ENCODE data around the gene BNIPL.
A peak's percentile ranks its signal among the peaks of the same experiment; 100 is the strongest.

The BNIPL gene

GRCh38 chr1:151036356-151036755 is at the start of gene BNIPL:
TSS of gene BNIPL (plus strand) at chr1:151036586. CDS start at chr1:151036726, 140 bp downstream.
- DNase-seq (ENCODE audit: low read depth, low spot score), result no peak

DNA sequence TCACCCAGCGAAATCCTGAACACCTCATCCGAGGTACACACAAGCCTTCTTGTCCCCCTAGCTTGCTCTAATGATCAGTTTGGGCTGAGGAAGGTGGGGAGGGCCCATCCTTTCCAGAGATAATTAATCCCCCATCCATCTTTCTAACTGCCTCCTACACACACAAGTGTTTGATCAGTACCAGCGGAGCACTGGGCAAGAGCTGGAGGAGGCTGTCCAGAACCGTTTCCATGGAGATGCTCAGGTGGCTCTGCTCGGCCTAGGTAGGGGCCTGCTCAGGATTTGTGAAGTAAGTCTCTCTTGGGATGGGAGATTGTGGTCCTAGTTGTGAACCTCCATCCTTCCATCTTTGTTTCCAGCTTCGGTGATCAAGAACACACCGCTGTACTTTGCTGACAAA is 48.5 kb upstream of the BNIPL start:
- no peak for DNase-seq (ENCODE audit: low read depth, low spot score)

DNA sequence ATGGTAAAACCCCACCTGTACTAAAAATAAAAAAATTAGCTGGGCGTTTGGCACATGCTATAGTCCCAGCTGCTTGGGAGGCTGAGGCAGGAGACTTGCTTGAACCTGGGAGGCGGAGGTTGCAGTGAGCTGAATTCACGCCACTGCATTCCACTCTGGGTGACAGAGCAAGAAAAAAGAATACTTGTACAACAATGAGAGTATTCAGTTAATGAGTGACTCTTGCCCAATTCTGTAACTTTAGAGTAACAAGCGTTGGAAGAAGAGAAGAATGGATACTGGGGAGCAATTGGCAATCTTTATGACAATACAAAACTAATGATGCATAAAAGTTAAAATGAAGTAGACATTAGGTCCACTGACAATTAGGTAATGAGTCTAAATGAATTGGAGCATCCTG is 43.8 kb upstream of the BNIPL start:
- no peak for DNase-seq (ENCODE audit: low read depth, low spot score)

- no peak for DNase-seq (ENCODE audit: low read depth, low spot score)
Observed at GRCh38 chr1:150994248-150994647, 42.1 kb upstream of the BNIPL start.

DNA sequence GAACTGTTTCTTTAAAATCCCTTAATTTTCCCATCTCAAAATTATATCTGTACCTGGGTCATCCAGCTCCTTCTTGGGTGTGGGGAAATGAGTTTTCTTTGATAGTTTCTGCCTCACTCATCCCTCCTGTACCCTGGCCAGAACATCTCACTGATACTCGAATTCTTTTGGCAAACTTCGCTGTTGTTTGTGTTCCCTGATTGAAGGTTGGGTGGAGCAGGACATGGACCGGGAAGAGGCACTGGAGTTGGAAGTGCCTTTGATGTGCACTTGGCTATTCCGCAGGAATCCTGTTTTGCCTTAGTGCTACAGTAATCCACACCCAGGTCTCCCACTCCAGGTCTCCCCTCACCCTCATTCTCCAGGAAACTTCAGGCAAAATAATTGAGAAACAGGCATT is 40.9 kb upstream of the BNIPL start:
- no peak for DNase-seq (ENCODE audit: low read depth, low spot score)

DNA sequence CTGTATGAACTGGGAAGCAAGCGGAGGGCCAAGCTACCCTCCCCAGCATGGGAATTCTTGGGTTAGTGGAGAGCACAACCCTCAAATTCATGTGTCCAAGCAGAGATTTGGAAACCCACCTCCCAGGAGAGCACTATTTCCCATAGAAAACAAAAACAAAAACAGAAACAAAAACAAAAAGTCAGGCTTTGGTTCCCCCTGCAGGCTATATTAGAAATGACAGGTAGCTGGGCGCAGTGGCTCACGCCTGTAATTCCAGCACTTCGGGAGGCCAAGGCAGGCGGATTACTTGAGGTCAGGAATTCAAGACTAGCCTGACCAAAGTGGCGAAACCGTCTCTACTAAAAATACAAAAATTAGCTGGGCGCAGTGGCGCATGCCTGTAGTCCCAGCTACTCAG is 40.5 kb upstream of the BNIPL start:
- no peak for DNase-seq (ENCODE audit: low read depth, low spot score)

DNA sequence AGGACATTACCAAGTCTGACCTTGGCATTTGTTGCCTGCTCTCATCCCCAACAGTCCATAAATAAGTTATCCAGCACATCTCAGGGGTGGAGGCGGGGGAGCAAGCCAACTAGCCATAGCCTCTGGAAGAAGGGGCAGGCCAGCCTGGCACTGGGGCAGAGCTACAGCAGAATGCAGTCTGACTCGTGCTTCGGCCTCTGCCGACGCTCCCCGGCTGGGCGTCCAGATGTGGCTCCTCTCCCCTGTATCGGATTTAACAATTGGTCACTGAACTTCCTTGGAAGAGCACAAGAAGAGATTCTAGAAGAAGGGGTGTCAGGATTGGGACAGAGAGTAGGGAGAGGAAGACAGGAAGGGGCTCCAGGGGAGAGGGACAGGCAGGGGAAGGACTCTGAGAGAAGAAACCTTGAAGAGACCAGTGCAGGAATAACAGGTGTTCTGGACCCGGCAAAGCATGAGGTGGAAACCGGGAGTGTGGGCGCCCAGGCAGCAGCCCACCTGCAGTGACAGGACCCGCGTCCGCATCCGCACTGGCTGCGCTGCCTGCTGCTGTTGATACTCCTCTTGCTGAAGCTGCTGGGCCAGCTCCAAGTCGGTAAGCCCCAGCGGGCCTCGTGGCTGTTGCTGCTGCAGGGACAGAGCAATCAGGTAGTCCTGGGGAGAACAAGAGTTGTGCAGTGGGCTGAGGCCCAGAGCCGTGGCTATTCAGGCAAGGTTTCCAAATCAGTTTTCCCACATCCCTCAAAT is 39.1 kb upstream of the BNIPL start:
- no peak for DNase-seq (ENCODE audit: low read depth, low spot score)

GRCh38 chr1:150997949-150998348 is 38.4 kb upstream of the BNIPL start:
- no peak for DNase-seq (ENCODE audit: low read depth, low spot score)

GRCh38 chr1:150999051-150999674 is 37.2 kb upstream of the BNIPL start:
- no peak for DNase-seq (ENCODE audit: low read depth, low spot score)

DNA sequence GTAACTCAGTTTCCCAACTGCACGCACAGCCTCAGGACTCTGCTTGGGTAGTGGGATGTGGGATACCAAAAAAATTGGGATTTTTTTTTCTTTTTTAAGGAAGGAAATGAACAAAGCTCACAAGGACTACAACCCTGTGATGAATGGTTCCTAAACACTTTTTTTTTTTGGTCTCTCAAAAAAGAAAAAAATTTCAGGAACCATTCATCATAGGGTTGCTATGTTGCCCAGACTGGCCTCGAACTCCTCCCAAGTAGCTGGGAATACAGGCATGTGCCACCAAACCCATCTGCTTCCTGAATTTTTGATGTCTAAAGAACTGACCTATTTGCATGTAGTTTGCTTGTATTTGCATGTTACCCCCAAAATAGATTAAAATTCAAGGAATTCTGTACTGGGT is 36.5 kb upstream of the BNIPL start:
- DNase-seq (ENCODE audit: low read depth, low spot score), result no peak

- no peak for DNase-seq (ENCODE audit: low read depth, low spot score)
Observed at GRCh38 chr1:151000408-151000807, 36.0 kb upstream of the BNIPL start.

GRCh38 chr1:151001602-151002001 is 34.8 kb upstream of the BNIPL start:
- DNase-seq (ENCODE audit: low read depth, low spot score), result no peak

GRCh38 chr1:151002051-151002450 is 34.3 kb upstream of the BNIPL start:
- no peak for DNase-seq (ENCODE audit: low read depth, low spot score)

DNA sequence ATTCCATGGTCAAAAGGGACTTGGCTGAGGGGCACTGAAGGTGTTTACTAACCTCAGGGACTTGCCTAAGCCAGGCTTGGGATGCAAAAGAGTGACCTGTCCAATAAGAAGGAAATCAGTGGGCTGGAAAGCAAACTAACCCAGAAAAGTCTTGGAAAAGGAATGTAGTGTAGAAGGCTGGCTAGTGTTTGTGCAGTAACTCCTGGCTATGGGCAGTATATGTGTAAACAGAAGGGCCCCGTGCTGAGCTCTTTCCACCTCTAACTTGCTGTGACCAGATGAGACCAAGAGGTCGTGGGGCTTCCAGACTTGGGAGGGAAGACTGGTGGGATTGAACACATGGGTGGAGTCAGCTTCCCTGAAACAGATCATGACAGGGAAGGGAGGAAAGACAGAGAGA is 33.8 kb upstream of the BNIPL start:
- no peak for DNase-seq (ENCODE audit: low read depth, low spot score)

- no peak for DNase-seq (ENCODE audit: low read depth, low spot score)
Observed at GRCh38 chr1:151003180-151003579, 33.2 kb upstream of the BNIPL start.

- no peak for DNase-seq (ENCODE audit: low read depth, low spot score)
Observed at GRCh38 chr1:151005729-151006319, 30.6 kb upstream of the BNIPL start.

DNA sequence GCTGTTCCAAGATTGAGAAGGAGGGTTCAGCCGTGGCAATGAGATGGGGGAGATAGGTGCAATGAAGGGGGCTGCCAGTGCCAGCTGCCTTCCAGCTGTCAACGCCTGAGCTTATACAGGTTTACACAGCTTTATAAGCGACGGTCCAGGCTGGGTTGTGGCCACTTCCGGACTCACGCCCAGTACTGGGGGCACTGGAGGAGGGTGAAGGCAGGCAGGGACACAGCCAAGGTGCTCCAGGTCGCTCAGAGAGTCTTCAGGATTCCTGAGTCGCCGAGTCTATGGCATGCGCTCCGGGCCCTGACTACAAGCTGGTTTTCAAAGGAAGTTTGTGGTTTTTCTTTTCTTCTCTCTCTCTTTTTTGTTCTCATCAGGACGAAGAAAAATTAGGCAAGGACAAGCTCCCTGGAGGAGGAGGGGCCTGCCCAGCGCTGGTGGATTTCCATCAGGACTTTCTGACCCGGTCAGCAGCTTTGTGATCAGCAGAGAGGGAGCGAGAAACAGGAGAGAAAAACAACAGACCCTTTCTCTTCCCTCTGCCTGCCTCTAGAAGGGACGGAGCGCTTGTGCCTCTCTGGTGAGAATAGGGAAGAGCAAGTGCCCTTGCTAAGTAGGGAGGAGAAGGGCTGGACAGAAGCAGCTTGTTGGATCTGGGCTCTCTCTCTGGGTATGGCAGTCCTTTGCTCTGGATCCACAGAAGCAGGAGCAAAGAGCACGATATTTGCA is 29.9 kb upstream of the BNIPL start, which contains the start of gene MINDY1:
TSS of gene MINDY1 (minus strand) at position 576 of the 726 bp plus-strand sequence. CDS start 4,285 bp downstream, outside the sequence.
- peak; percentile 64 for DNase-seq (ENCODE audit: low read depth, low spot score)

DNA sequence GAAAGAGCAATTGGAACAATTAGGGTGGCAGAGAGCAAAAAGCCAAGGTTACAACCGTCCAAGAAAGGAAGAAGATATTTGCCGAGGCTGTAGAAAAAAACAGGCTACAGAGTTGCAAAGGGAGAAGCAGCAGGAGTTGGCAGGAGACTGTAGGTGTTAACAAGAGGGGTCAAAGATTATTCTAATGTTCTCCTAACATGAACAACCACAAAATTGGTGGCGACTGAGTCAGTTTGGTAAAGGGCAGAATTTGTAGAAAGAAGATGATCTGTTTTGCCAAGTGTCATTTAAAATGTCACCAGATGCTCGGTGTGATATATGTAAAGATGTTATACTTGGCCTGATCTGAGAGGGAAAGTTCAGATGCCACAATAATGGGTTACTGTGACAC is 28.5 kb upstream of the BNIPL start:
- no peak for DNase-seq (ENCODE audit: low read depth, low spot score)

DNA sequence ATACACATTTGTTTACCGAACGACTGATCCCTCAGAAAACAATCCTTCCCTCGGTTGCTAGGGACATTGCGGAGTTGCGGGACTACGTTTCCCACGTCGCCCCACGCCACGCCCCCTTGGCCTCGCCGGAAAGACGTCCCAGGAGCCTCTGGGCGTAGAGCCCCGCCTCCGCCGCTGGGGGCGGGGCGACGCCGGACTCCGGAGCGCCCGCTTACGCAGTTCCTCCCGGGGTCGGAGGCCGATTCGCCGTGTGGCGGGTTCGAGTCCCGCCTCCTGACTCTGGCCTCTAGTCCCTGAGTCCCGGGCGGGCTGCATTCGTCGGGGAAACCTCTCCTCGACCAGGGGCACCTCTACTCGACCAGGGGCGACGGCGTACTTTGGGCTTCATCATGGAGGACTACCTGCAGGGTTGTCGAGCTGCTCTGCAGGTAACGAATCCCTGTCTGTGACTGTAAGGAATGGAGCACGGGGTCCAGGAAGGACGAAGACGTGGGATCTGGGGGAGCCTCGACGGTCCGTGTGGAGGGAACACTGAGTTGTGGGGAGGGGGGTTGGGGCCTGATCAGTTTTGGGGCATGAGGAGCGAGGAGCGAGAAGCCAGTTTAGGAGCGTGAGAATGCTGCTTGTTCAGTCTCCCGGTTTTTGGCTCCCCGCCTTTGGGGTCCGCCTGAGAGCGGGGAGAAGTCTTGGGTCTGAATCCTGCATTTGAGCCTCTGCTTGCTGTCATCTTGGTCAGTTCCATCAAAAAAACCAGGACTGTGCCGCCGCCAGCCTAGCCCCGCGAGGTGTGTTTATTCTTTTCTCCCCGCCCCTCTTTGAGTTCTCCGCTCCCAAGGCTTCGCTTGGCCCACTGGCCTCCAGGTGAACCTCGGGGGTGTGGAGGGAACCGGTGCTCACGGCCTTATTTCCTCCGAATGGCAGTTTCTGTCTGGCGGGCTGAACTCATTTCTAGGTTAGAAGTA is 27.9 kb upstream of the BNIPL start, which contains the start of gene PRUNE1:
TSS of gene PRUNE1 (plus strand) at position 206 of the 962 bp plus-strand sequence. CDS start at position 390, 184 bp downstream.
- peak; percentile 77 for DNase-seq (ENCODE audit: low read depth, low spot score)

DNA sequence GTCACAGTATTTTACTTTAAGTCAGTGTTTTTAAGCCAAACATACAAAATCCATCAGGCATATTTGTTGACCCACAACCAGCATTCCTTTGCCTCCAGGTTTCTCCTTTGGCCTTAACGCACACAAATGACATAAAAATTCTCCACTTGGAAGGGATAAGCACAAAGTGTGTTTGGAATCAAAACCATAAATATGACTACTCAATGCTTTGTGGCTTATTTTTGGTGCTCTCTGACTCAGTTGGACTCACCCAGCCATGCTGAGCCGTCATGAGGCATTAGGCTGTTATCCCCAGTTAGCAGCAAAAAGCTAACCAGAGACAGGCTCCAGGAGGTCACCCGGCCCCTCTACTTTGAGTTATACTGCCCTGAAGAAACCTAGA is 27.2 kb upstream of the BNIPL start:
- no peak for DNase-seq (ENCODE audit: low read depth, low spot score)

All from brain pericyte (primary cell).